Activated T-cell treated with anti-CD3 and anti-CD28 coated beads for 48 hours (primary cell): ENCODE data around the gene CCDC117.

Experiments
- DNase-seq: peaks from one replicate; pipeline ENCODE4 v3.0.0-alpha.2; 2020; ENCODE audit warnings: low read depth

CCDC117 gene

DNA sequence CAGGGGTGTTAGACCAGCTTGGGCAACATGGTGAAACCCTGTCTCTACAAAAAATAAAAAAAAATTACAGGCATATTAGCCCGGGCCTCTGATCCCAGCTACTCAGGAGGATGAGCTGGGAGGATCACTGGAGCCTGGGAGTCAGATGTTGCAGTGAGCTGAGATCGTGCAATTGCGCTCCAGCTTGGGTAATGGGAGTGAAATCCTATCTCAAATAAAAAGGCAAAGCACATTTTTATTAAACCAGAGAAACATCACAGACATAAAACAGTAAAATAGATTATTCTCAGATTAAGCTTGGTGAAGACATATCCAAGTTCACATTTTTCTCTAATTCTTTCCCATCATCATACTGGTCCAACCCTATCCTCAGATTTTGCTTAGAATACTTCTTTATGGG lies 57.9 kb downstream of the CCDC117 start:
- no peak for DNase-seq

DNA sequence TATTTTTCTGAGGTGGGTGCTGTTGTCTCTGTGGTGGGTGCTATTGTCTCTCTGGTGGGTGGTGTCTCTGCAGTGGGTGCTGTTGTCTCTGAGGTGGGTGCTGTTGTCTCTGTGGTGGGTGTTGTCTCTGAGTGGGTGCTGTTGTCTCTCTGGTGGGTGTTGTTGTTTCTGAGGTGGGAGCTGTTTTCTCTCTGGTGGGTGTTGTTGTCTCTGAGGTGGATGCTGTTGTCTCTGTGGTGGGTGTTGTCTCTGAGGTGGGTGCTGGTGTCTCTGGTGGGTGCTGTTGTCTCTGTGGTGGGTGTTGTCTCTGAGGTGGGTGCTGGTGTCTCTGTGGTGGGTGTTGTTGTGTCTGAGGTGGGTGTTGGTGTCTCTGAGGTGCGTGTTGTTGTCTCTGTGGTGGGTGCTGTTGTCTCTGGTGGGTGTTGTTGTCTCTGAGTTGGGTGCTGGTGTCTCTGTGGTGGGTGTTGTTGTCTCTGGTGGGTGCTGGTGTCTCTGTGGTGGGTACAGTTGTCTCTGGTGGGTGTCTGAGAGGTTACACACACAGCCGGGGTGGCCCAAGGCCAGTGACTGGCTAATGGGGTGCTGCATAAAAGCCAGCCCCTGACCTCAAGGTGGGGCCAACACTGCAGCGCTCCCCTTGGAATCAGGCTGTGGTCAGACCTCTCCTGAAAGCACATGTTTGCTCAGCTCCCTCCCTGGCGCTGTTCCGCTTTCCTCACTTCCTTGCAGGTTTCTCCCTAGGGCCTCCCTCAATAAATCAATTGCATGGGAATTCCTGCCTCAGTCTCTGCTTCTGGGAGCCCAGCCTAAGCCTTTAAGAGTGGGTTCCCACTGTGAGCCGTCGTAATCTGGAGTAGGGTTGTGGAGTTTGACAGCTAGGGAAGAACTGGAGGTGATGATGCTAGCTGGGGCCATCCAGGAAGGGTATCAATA lies 58.9 kb downstream of the CCDC117 start:
- DNase-seq: no peak

DNA sequence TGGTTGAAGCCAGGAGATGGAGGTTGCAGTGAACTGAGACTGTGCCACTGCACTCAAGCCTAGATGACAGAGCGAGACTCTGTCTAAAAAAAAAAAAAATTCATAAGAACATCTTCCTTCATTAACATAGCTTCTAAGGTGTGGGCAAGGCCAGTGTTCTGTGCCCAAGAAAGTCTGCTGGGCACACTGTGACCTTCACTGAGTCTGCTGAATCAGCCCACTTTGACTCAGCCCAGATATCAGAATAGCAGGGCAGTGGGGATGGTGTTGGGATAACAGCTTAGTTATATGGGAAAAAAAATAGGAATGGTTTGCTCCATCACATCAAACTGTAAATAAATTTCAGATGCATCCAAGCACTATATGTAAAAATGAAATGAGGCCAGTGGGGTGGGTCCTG lies 60.2 kb downstream of the CCDC117 start:
- DNase-seq: no peak

DNA sequence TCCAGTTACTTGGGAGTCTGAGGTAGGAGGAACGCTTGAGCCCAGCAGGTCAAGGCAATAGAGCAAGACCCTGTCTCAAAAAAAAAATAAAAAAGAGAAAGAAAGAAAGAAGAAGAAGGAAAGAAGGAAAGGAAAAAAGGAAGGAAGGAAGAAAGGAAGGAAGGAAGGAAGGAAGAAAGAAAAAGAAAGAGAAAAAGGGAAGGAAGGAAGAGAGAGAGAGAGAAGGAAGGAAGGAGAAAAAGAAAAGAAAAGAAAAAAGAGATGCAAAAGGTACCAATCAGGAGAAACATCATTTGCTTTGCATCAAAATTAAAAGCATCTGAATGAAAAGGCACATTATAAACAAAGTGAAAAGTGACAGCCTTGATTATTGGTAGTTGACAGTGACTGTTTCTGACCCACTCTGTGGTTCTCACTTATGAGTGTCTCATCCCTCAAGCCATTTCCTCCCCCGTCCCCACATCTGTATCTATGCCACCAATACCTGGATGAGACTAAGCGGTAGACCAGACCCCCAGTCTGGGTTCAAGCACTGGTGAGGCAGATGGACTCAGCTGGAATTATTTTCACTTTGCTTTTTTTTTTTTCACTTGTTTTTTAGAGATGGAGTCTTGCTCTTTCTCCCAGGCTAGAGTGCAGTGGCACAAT lies 60.9 kb downstream of the CCDC117 start:
- DNase-seq: no peak

DNA sequence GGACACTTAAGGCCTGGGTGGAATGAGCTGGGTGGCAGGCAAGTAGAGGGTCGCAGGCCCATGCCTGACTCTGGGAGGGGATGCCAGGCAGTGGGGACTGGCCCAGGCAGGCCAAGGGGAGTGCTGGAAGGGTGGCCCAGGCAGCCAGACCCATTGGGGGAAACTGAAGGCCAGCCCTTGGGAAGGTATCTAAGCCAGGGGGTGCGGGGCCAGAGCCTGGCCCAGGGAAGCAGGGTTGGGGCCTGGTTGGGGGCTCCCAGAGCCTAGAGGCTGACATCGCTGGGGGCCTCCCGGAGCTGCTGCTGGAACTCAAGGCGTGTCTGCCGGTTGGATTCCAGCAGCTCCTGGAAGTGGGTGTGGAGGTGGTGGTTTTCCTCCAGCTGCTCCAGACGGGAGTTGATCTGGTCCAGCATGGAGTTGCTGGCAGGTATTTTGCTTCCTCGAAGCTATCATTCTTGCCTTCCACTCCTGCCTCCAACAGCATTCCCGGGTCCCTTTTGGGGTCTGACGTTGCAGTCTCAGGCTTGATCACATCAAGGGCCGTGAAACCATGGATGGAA lies 63.2 kb downstream of the CCDC117 start:
- no peak for DNase-seq

DNA sequence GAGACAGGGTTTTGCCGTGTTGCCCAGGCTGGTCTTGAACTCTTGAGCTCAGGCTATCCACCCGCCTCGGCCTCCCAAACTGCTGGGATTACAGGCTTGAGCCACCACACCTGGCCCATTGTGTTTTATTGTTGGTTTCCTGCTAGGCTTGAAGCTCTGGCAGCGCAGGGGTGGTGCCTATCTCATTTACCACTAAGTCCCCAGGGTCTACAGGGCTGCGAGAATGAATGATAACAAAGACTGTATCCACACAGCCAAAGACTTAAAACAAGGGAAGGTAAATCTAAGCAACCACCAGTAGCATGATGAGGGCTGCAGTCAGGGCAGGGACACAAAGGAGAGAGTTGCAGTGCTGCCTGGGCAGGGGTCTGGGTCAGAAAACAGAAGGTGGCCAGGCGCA lies 65.1 kb downstream of the CCDC117 start:
- no peak for DNase-seq
